CD14-positive monocyte (primary cell): Measurements from ENCODE around the gene PGM5. TPM values are rescaled to one million over a fixed set of nuclear protein-coding genes. Genes with fewer than 3 reads are reported as not detected.

Experiments used
- DNase-seq, 3 donors: peaks; one replicate each; pipeline ENCODE4 v3.0.0-alpha.2; 2011 to 2022
- H2AFZ ChIP-seq: 2 replicates; pipeline ENCODE4 v1.6.0; 2012; ENCODE audit warnings: mild to moderate bottlenecking, low read depth, low read length, inconsistent platforms; ENCODE audit not compliant: insufficient read depth, poor library complexity, severe bottlenecking
- H3K27ac ChIP-seq, 2 donors: 1 replicate in 1 of 2; 2 replicates in 1 of 2; pipeline ENCODE4 v1.5.1; 2012 to 2013; ENCODE audit warnings: low read length in 2 of 2, control low read depth in 1 of 2, inconsistent platforms in 1 of 2, low read depth in 1 of 2, mild to moderate bottlenecking in 1 of 2
- H3K27me3 ChIP-seq, 2 donors: one replicate each; pipeline versions ENCODE4 v1.6.0 to v1.6.1; 2011 to 2013; ENCODE audit warnings: low read length in 2 of 2; ENCODE audit not compliant: control insufficient read depth in 2 of 2, insufficient read depth in 2 of 2
- H3K36me3 ChIP-seq, 2 donors: replicated peaks in 1 of 2; 1 replicate in 1 of 2; 2 replicates in 1 of 2; pipeline versions ENCODE4 v1.5.1 to v1.6.1; 2012 to 2013; ENCODE audit warnings: low read length in 2 of 2, control low read depth in 1 of 2, inconsistent platforms in 1 of 2, mild to moderate bottlenecking in 1 of 2; ENCODE audit not compliant: insufficient read depth in 2 of 2, control insufficient read depth in 1 of 2
- H3K4me1 ChIP-seq, 2 donors: 1 replicate in 1 of 2; 2 replicates in 1 of 2; pipeline versions ENCODE4 v1.5.1 to v1.6.1; 2012 to 2013; ENCODE audit warnings: low read length in 2 of 2, control low read depth in 1 of 2, inconsistent platforms in 1 of 2, mild to moderate bottlenecking in 1 of 2, moderate library complexity in 1 of 2; ENCODE audit not compliant: insufficient read depth in 2 of 2, control insufficient read depth in 1 of 2
- H3K4me2 ChIP-seq: replicated peaks from 2 replicates; pipeline ENCODE3; 2012; ENCODE audit warnings: low read length, moderate library complexity, mild to moderate bottlenecking; ENCODE audit not compliant: poor library complexity, severe bottlenecking; ENCODE audit errors: extremely low read depth
- H3K4me3 ChIP-seq, 3 experiments: fragments of 200-600 bp in 1 of 3; sonication (generic) in 1 of 3; replicated peaks in 1 of 3; 1 replicate in 2 of 3; 2 replicates in 1 of 3; pipeline ENCODE4 v1.5.1; 2011 to 2013; ENCODE audit warnings: low read length in 3 of 3, mild to moderate bottlenecking in 3 of 3, control low read depth in 2 of 3, low read depth in 2 of 3, inconsistent platforms in 1 of 3, moderate library complexity in 1 of 3
- H3K79me2 ChIP-seq: 2 replicates; pipeline ENCODE4 v1.6.0; 2012; ENCODE audit warnings: mild to moderate bottlenecking, control low read depth, inconsistent platforms, low read length, moderate library complexity; ENCODE audit not compliant: insufficient read depth
- H3K9ac ChIP-seq: 2 replicates; pipeline ENCODE4 v1.6.0; 2017; ENCODE audit warnings: low read length, mild to moderate bottlenecking; ENCODE audit not compliant: insufficient read depth, poor library complexity, severe bottlenecking
- H3K9me3 ChIP-seq, 2 donors: replicated peaks in 1 of 2; 1 replicate in 1 of 2; 2 replicates in 1 of 2; pipeline versions ENCODE4 v1.5.1 to v1.6.1; 2012 to 2013; ENCODE audit warnings: low read length in 2 of 2, control low read depth in 1 of 2; ENCODE audit not compliant: control insufficient read depth in 1 of 2, insufficient read depth in 1 of 2
- H4K20me1 ChIP-seq: 2 replicates; pipeline ENCODE4 v1.6.0; 2012; ENCODE audit warnings: mild to moderate bottlenecking, low read length, control low read depth, moderate library complexity; ENCODE audit not compliant: insufficient read depth
- H3K27ac Mint-ChIP-seq, 7 donors: one replicate each; pipeline ENCODE4 v1.8.0; 2020; ENCODE audit warnings: mild to moderate bottlenecking in 7 of 7, mixed read lengths in 7 of 7, moderate library complexity in 6 of 7, inconsistent platforms in 2 of 7
- H3K27me3 Mint-ChIP-seq, 3 donors: one replicate each; pipeline ENCODE4 v1.8.0; 2021 to 2022; ENCODE audit warnings: low read depth in 3 of 3, mild to moderate bottlenecking in 3 of 3, mixed read lengths in 3 of 3, moderate library complexity in 3 of 3, inconsistent platforms in 1 of 3
- H3K36me3 Mint-ChIP-seq, 2 donors: one replicate each; pipeline ENCODE4 v1.8.0; 2020; ENCODE audit warnings: mixed read lengths in 2 of 2, inconsistent platforms in 1 of 2, mild to moderate bottlenecking in 1 of 2
- H3K4me1 Mint-ChIP-seq: one replicate; pipeline ENCODE4 v1.8.0; 2020; ENCODE audit warnings: mild to moderate bottlenecking, mixed read lengths
- H3K4me3 Mint-ChIP-seq, 2 donors: one replicate each; pipeline ENCODE4 v1.8.0; 2020; ENCODE audit warnings: mild to moderate bottlenecking in 2 of 2, mixed read lengths in 2 of 2, moderate library complexity in 1 of 2
- H3K9me3 Mint-ChIP-seq, 7 donors: one replicate each; pipeline ENCODE4 v1.8.0; 2020 to 2022; ENCODE audit warnings: mixed read lengths in 7 of 7, mild to moderate bottlenecking in 6 of 7, moderate library complexity in 6 of 7, inconsistent platforms in 2 of 7
- WGBS: methylation state at CpG from one replicate; pipeline ENCODE4 v1.1.5; 2013; ENCODE audit warnings: missing lambda C conversion rate; ENCODE audit not compliant: insufficient coverage; 5-methylcytosine and 5-hydroxymethylcytosine counted together
- intact Hi-C, 2 donors: fragments of 100-400 bp; cut with micrococcal nuclease; formaldehyde crosslinking; loops; one replicate each; pipeline versions ENCODE4 v1.15.0 to v1.15.1; 2023
- polyA plus RNA-seq, 3 donors: library from polyadenylated mRNA; depleted of rRNA in 1 of 3; unstranded in 2 of 3; stranded (reverse) in 1 of 3; fragments of 300-500 nt in 2 of 3; fragments of >200 nt in 1 of 3; fragmentation: Illumina TruSeq in 2 of 3; gene quantifications; 1 replicate in 2 of 3; 2 replicates in 1 of 3; pipeline ENCODE4 v1.2.3, GENCODE V29; 2012 to 2021
- TF ChIP-seq, protein P1 (sequence below): fragments of 200-600 bp; IDR thresholded peaks from one replicate; pipeline ENCODE4 v1.8.0; 2022; ENCODE audit warnings: antibody characterized with exemption, mild to moderate bottlenecking

Gene PGM5
- polyA plus RNA-seq, 3 donors, result 0.35 to 1.2 (median 1.1) TPM

DNA sequence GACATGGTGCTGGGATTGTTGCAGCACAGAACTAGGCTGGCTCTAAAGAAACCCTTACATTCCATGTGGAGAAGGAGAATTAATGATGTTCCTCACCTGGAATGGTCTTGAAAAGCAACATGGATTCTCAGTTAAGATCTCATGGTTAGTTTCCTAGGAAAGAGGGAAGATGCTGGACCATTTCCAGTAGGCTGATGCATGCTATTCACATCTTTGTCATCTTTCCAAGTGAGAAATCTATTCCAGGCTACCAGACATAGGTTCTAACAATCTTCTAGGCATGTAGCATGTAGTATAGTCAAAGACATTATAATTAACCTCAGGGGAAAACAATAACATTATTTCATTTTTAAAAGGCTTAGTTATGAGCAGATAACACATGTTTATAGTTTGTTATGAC is 139.9 kb downstream of the PGM5 start:
- H4K20me1 ChIP-seq, result no peaks in the 10 kb centered on the region
- Mint-ChIP-seq H3K36me3 (no peaks in the 10 kb centered on the region), H3K9me3 (no peaks in the 10 kb centered on the region), H3K27me3 (peaks cover 0 to 2% (median 0%) of the 10 kb centered on the region in 3 donors), H3K4me1 (peaks cover 8% of the 10 kb centered on the region), H3K4me3 (no peak overlapping the region), H3K27ac (no peak overlapping the region)
- H3K27ac ChIP-seq, result no peak overlapping the region
- TF ChIP-seq, protein P1, sequence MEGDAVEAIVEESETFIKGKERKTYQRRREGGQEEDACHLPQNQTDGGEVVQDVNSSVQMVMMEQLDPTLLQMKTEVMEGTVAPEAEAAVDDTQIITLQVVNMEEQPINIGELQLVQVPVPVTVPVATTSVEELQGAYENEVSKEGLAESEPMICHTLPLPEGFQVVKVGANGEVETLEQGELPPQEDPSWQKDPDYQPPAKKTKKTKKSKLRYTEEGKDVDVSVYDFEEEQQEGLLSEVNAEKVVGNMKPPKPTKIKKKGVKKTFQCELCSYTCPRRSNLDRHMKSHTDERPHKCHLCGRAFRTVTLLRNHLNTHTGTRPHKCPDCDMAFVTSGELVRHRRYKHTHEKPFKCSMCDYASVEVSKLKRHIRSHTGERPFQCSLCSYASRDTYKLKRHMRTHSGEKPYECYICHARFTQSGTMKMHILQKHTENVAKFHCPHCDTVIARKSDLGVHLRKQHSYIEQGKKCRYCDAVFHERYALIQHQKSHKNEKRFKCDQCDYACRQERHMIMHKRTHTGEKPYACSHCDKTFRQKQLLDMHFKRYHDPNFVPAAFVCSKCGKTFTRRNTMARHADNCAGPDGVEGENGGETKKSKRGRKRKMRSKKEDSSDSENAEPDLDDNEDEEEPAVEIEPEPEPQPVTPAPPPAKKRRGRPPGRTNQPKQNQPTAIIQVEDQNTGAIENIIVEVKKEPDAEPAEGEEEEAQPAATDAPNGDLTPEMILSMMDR, result no peak
- H3K36me3 ChIP-seq, result no peaks in the 10 kb centered on the region
- H3K27me3 ChIP-seq, result no peaks in the 10 kb centered on the region
- intact Hi-C loops, result no loop called here
- no peaks in the 10 kb centered on the region for H3K9me3 ChIP-seq
- no peak overlapping the region for H3K9ac ChIP-seq
- no peak for DNase-seq
- H3K4me1 ChIP-seq, result no peaks in the 10 kb centered on the region
- no peak overlapping the region for H3K4me3 ChIP-seq
- no peak overlapping the region for H3K4me2 ChIP-seq
- H3K79me2 ChIP-seq, result no peaks in the 10 kb centered on the region
- H2AFZ ChIP-seq, result no peak overlapping the region

DNA sequence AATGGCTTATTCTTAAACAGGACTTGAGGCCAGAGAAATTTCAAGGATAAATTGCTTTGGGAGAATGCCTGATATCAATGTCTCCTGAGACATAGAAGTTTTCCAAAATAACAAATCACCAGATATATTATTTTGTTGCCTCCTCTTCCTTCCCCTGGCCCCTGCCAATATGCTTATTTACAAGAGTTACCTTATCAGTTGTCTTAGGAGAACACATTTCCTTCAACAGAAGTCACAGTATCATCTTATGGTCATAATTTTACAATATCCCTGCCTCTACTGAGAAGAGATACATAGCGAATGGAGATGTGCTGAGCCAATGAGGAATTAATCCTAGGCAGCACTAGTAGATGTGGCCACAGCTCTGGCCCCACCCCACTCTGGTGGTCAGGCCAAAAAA is 141.2 kb downstream of the PGM5 start:
- Histone ChIP-seq H2AFZ (no peak overlapping the region), H3K36me3 (no peaks in the 10 kb centered on the region), H3K79me2 (no peaks in the 10 kb centered on the region), H3K4me2 (no peak overlapping the region), H3K27ac (no peak overlapping the region), H3K9me3 (no peaks in the 10 kb centered on the region), H3K27me3 (no peaks in the 10 kb centered on the region), H3K9ac (no peak overlapping the region), H3K4me1 (no peaks in the 10 kb centered on the region), H4K20me1 (no peaks in the 10 kb centered on the region), H3K4me3 (no peak overlapping the region)
- WGBS, result no CpG with 5 or more reads among the region's 1 CpG
- TF ChIP-seq, protein P1, result no peak
- Mint-ChIP-seq H3K36me3 (no peaks in the 10 kb centered on the region), H3K4me3 (no peak overlapping the region), H3K27me3 (peaks cover 0 to 2% (median 0%) of the 10 kb centered on the region in 3 donors), H3K4me1 (peaks cover 10% of the 10 kb centered on the region), H3K27ac (no peak overlapping the region), H3K9me3 (no peaks in the 10 kb centered on the region)
- intact Hi-C loops, result no loop called here
- DNase-seq, result no peak
